HG03457 (cell line): ENCODE measurements around the gene CFAP97D2.
"Not testable (repeated sequence)": the region's sequence is repeated elsewhere in the genome, so short reads cannot be mapped to it uniquely, and the experiment has no call there.

ENCODE experiments used
- ATAC-seq: cut with Tn5 transposase; IDR thresholded peaks from one replicate; pipeline ENCODE4 v1.9.1; 2021; ENCODE audit warnings: moderate number of reproducible peaks; ENCODE audit not compliant: unreplicated experiment

The CFAP97D2 gene

GRCh38 chr13:114194853-114195252 lies 15.8 kb downstream of the CFAP97D2 start:
- no peak for ATAC-seq

- no peak for ATAC-seq
Observed at GRCh38 chr13:114196629-114197028, 17.6 kb downstream of the CFAP97D2 start.

- no peak for ATAC-seq
Observed at GRCh38 chr13:114198556-114198955, 19.5 kb downstream of the CFAP97D2 start.

GRCh38 chr13:114199526-114199925 lies 20.5 kb downstream of the CFAP97D2 start:
- ATAC-seq = not testable (repeated sequence)

GRCh38 chr13:114199954-114200353 lies 20.9 kb downstream of the CFAP97D2 start:
- no peak for ATAC-seq

GRCh38 chr13:114200399-114200911 lies 21.4 kb downstream of the CFAP97D2 start:
- no peak for ATAC-seq

GRCh38 chr13:114202581-114202980 lies 23.5 kb downstream of the CFAP97D2 start:
- ATAC-seq = no peak

GRCh38 chr13:114203536-114203935 lies 24.5 kb downstream of the CFAP97D2 start:
- ATAC-seq = no peak

GRCh38 chr13:114204894-114205293 lies 25.8 kb downstream of the CFAP97D2 start:
- ATAC-seq = no peak

- no peak for ATAC-seq
Observed at GRCh38 chr13:114208134-114208533, 29.1 kb downstream of the CFAP97D2 start.

- ATAC-seq = no peak
Observed at GRCh38 chr13:114211446-114212157, 32.5 kb downstream of the CFAP97D2 start.

GRCh38 chr13:114212158-114212495 lies 33.1 kb downstream of the CFAP97D2 start:
- ATAC-seq = no peak

- ATAC-seq = no peak
Observed at GRCh38 chr13:114213980-114214379, 34.9 kb downstream of the CFAP97D2 start.

- ATAC-seq = no peak
Observed at GRCh38 chr13:114219392-114219791, 40.3 kb downstream of the CFAP97D2 start.

- no peak for ATAC-seq
Observed at GRCh38 chr13:114222461-114222968, 43.5 kb downstream of the CFAP97D2 start.

- no peak for ATAC-seq
Observed at GRCh38 chr13:114224201-114224600, 45.1 kb downstream of the CFAP97D2 start.

- no peak for ATAC-seq
Observed at GRCh38 chr13:114225610-114226009, 46.6 kb downstream of the CFAP97D2 start.

- no peak for ATAC-seq
Observed at GRCh38 chr13:114226088-114226487, 47.0 kb downstream of the CFAP97D2 start.

GRCh38 chr13:114226699-114227323 lies 47.8 kb downstream of the CFAP97D2 start:
- ATAC-seq = peak; percentile 55

- no peak for ATAC-seq
Observed at GRCh38 chr13:114227528-114227927, 48.5 kb downstream of the CFAP97D2 start.

GRCh38 chr13:114228176-114228575 lies 49.1 kb downstream of the CFAP97D2 start:
- ATAC-seq = no peak

- no peak for ATAC-seq
Observed at GRCh38 chr13:114229506-114229905, 50.4 kb downstream of the CFAP97D2 start.
